ENCODE results near the gene GSG1L2.

Gene GSG1L2

GRCh38 chr17:9824094-9824493 lies 2.2 kb upstream of the GSG1L2 start:
- Histone ChIP-seq H3K27me3 (ENCODE audit: control insufficient read depth, insufficient read depth, low read length) (no peaks in the 10 kb centered on the region), H3K9ac (ENCODE audit: low read length) (no peak overlapping the region), H3K4me1 (ENCODE audit: control insufficient read depth, low read depth, low read length) (no peaks in the 10 kb centered on the region), H3K27ac (ENCODE audit: low read length) (no peak overlapping the region), H3K9me3 (ENCODE audit: control insufficient read depth, low read depth, low read length) (no peaks in the 10 kb centered on the region), H3K36me3 (ENCODE audit: control insufficient read depth, low read depth, low read length) (no peaks in the 10 kb centered on the region), H3K4me3 (ENCODE audit: low read length) (no peak overlapping the region)

GRCh38 chr17:9820448-9820847 lies 1.4 kb downstream of the GSG1L2 start:
- Histone ChIP-seq H3K9me3 (ENCODE audit: control insufficient read depth, low read depth, low read length) (no peaks in the 10 kb centered on the region), H3K4me1 (ENCODE audit: control insufficient read depth, low read depth, low read length) (no peaks in the 10 kb centered on the region), H3K27ac (ENCODE audit: low read length) (no peak overlapping the region), H3K36me3 (ENCODE audit: control insufficient read depth, low read depth, low read length) (no peaks in the 10 kb centered on the region), H3K27me3 (ENCODE audit: control insufficient read depth, insufficient read depth, low read length) (no peaks in the 10 kb centered on the region), H3K9ac (ENCODE audit: low read length) (no peak overlapping the region), H3K4me3 (ENCODE audit: low read length) (no peak overlapping the region)

GRCh38 chr17:9818760-9819159 lies 3.1 kb downstream of the GSG1L2 start:
- Histone ChIP-seq H3K9ac (ENCODE audit: low read length) (no peak overlapping the region), H3K4me1 (ENCODE audit: control insufficient read depth, low read depth, low read length) (no peaks in the 10 kb centered on the region), H3K4me3 (ENCODE audit: low read length) (no peak overlapping the region), H3K36me3 (ENCODE audit: control insufficient read depth, low read depth, low read length) (no peaks in the 10 kb centered on the region), H3K27ac (ENCODE audit: low read length) (no peak overlapping the region), H3K9me3 (ENCODE audit: control insufficient read depth, low read depth, low read length) (no peaks in the 10 kb centered on the region), H3K27me3 (ENCODE audit: control insufficient read depth, insufficient read depth, low read length) (no peaks in the 10 kb centered on the region)

- Histone ChIP-seq H3K4me3 (ENCODE audit: low read length) (no peak overlapping the region), H3K9me3 (ENCODE audit: control insufficient read depth, low read depth, low read length) (no peaks in the 10 kb centered on the region), H3K9ac (ENCODE audit: low read length) (no peak overlapping the region), H3K27ac (ENCODE audit: low read length) (no peak overlapping the region), H3K36me3 (ENCODE audit: control insufficient read depth, low read depth, low read length) (no peaks in the 10 kb centered on the region), H3K27me3 (ENCODE audit: control insufficient read depth, insufficient read depth, low read length) (no peaks in the 10 kb centered on the region), H3K4me1 (ENCODE audit: control insufficient read depth, low read depth, low read length) (no peaks in the 10 kb centered on the region)
Measured at GRCh38 chr17:9817086-9817485, 4.8 kb downstream of the GSG1L2 start.

GRCh38 chr17:9816472-9816871 lies 5.4 kb downstream of the GSG1L2 start:
- Histone ChIP-seq H3K4me3 (ENCODE audit: low read length) (no peak overlapping the region), H3K9me3 (ENCODE audit: control insufficient read depth, low read depth, low read length) (no peaks in the 10 kb centered on the region), H3K27ac (ENCODE audit: low read length) (no peak overlapping the region), H3K36me3 (ENCODE audit: control insufficient read depth, low read depth, low read length) (no peaks in the 10 kb centered on the region), H3K27me3 (ENCODE audit: control insufficient read depth, insufficient read depth, low read length) (no peaks in the 10 kb centered on the region), H3K4me1 (ENCODE audit: control insufficient read depth, low read depth, low read length) (no peaks in the 10 kb centered on the region), H3K9ac (ENCODE audit: low read length) (no peak overlapping the region)

GRCh38 chr17:9814337-9814945 lies 7.4 kb downstream of the GSG1L2 start:
- Histone ChIP-seq H3K36me3 (ENCODE audit: control insufficient read depth, low read depth, low read length) (no peaks in the 10 kb centered on the region), H3K9ac (ENCODE audit: low read length) (no peak overlapping the region), H3K9me3 (ENCODE audit: control insufficient read depth, low read depth, low read length) (no peaks in the 10 kb centered on the region), H3K4me1 (ENCODE audit: control insufficient read depth, low read depth, low read length) (no peaks in the 10 kb centered on the region), H3K27ac (ENCODE audit: low read length) (no peak overlapping the region), H3K4me3 (ENCODE audit: low read length) (no peak overlapping the region), H3K27me3 (ENCODE audit: control insufficient read depth, insufficient read depth, low read length) (no peaks in the 10 kb centered on the region)

GRCh38 chr17:9813166-9813565 lies 8.7 kb downstream of the GSG1L2 start:
- Histone ChIP-seq H3K27me3 (ENCODE audit: control insufficient read depth, insufficient read depth, low read length) (no peaks in the 10 kb centered on the region), H3K27ac (ENCODE audit: low read length) (no peak overlapping the region), H3K9ac (ENCODE audit: low read length) (no peak overlapping the region), H3K36me3 (ENCODE audit: control insufficient read depth, low read depth, low read length) (no peaks in the 10 kb centered on the region), H3K9me3 (ENCODE audit: control insufficient read depth, low read depth, low read length) (no peaks in the 10 kb centered on the region), H3K4me3 (ENCODE audit: low read length) (no peak overlapping the region), H3K4me1 (ENCODE audit: control insufficient read depth, low read depth, low read length) (no peaks in the 10 kb centered on the region)

- H3K9me3 ChIP-seq (ENCODE audit: control insufficient read depth, low read depth, low read length): no peaks in the 10 kb centered on the region
- no peak overlapping the region for H3K9ac ChIP-seq (ENCODE audit: low read length)
- H3K4me1 ChIP-seq (ENCODE audit: control insufficient read depth, low read depth, low read length): no peaks in the 10 kb centered on the region
- no peaks in the 10 kb centered on the region for H3K36me3 ChIP-seq (ENCODE audit: control insufficient read depth, low read depth, low read length)
- no peaks in the 10 kb centered on the region for H3K27me3 ChIP-seq (ENCODE audit: control insufficient read depth, insufficient read depth, low read length)
- H3K27ac ChIP-seq (ENCODE audit: low read length): no peak overlapping the region
- H3K4me3 ChIP-seq (ENCODE audit: low read length): no peak overlapping the region
Measured at GRCh38 chr17:9811537-9811936, 10.3 kb downstream of the GSG1L2 start.

- H3K9ac ChIP-seq (ENCODE audit: low read length): no peak overlapping the region
Measured at GRCh38 chr17:9811086-9811485, 10.8 kb downstream of the GSG1L2 start.

GRCh38 chr17:9810100-9810949 lies 11.6 kb downstream of the GSG1L2 start:
- Histone ChIP-seq H3K27me3 (ENCODE audit: control insufficient read depth, insufficient read depth, low read length) (no peaks in the 10 kb centered on the region), H3K4me3 (ENCODE audit: low read length) (no peak overlapping the region), H3K9ac (ENCODE audit: low read length) (no peak overlapping the region), H3K27ac (ENCODE audit: low read length) (no peak overlapping the region), H3K4me1 (ENCODE audit: control insufficient read depth, low read depth, low read length) (no peaks in the 10 kb centered on the region), H3K36me3 (ENCODE audit: control insufficient read depth, low read depth, low read length) (no peaks in the 10 kb centered on the region), H3K9me3 (ENCODE audit: control insufficient read depth, low read depth, low read length) (no peaks in the 10 kb centered on the region)

More at GRCh38 chr17:9811086-9811485, 10.8 kb downstream of the GSG1L2 start:
- Histone ChIP-seq H3K27me3 (ENCODE audit: control insufficient read depth, insufficient read depth, low read length) (no peaks in the 10 kb centered on the region), H3K9me3 (ENCODE audit: control insufficient read depth, low read depth, low read length) (no peaks in the 10 kb centered on the region), H3K4me1 (ENCODE audit: control insufficient read depth, low read depth, low read length) (no peaks in the 10 kb centered on the region), H3K27ac (ENCODE audit: low read length) (no peak overlapping the region), H3K4me3 (ENCODE audit: low read length) (no peak overlapping the region), H3K36me3 (ENCODE audit: control insufficient read depth, low read depth, low read length) (no peaks in the 10 kb centered on the region)

- no peaks in the 10 kb centered on the region for H3K4me1 ChIP-seq (ENCODE audit: control insufficient read depth, low read depth, low read length)
- no peak overlapping the region for H3K27ac ChIP-seq (ENCODE audit: low read length)
- no peak overlapping the region for H3K4me3 ChIP-seq (ENCODE audit: low read length)
- no peaks in the 10 kb centered on the region for H3K36me3 ChIP-seq (ENCODE audit: control insufficient read depth, low read depth, low read length)
- H3K9ac ChIP-seq (ENCODE audit: low read length): no peak overlapping the region
- H3K27me3 ChIP-seq (ENCODE audit: control insufficient read depth, insufficient read depth, low read length): no peaks in the 10 kb centered on the region
- no peaks in the 10 kb centered on the region for H3K9me3 ChIP-seq (ENCODE audit: control insufficient read depth, low read depth, low read length)
Measured at GRCh38 chr17:9809409-9809808, 12.5 kb downstream of the GSG1L2 start.

- no peaks in the 10 kb centered on the region for H3K9me3 ChIP-seq (ENCODE audit: control insufficient read depth, low read depth, low read length)
- no peak overlapping the region for H3K9ac ChIP-seq (ENCODE audit: low read length)
- no peaks in the 10 kb centered on the region for H3K27me3 ChIP-seq (ENCODE audit: control insufficient read depth, insufficient read depth, low read length)
- H3K36me3 ChIP-seq (ENCODE audit: control insufficient read depth, low read depth, low read length): no peaks in the 10 kb centered on the region
- no peak overlapping the region for H3K4me3 ChIP-seq (ENCODE audit: low read length)
- H3K27ac ChIP-seq (ENCODE audit: low read length): no peak overlapping the region
- no peaks in the 10 kb centered on the region for H3K4me1 ChIP-seq (ENCODE audit: control insufficient read depth, low read depth, low read length)
Measured at GRCh38 chr17:9806699-9807098, 15.2 kb downstream of the GSG1L2 start.
